NCI-H524 treated with DMSO at 0.1 percent for 48 hours (cell line): ENCODE results near the gene REXO5.

ENCODE experiments used
- DNase-seq: peaks from one replicate; lab custom pipeline; 2025; lab: John Stamatoyannopoulos, UW

Gene REXO5

DNA sequence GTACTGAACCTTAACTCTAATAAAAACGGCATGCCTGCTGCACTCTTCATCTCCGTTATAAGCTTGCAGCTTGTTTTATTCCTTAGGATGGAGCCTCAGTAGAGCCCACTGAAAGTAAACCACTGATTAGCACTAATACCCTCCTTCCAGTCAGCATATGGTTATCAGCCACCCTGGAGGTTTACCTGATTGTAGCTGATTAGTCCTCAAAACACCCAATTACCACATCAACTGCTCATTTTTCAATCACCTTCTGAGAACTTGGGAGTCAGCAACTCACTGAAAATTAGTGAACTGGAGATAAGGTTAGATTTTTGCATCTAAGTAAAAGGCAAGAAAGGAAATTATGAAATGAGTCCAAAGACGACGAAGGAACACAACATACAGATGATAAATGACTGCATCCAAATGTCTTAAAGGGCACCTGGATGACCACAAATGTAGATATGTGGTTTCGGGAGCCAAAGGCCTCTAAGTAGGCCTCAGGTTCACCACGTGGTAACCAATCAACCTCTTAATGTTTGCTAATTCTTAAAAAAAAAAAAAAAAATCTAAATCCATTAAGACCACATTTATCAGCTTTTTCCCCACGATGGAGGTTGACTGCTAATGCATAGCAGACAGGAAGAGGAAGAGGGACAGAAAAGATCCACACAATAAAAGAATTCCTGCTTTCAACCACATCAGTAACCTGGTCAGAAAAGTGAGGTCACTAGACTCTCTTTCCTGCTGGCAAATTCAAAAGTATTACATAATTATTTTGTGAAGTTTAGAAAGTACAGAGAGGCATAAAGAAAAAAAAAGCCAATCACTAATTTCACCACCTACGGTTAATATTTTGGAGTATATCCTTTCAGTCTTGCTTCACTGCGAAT lies 65.9 kb downstream of the REXO5 start:
- DNase-seq = no peak

DNA sequence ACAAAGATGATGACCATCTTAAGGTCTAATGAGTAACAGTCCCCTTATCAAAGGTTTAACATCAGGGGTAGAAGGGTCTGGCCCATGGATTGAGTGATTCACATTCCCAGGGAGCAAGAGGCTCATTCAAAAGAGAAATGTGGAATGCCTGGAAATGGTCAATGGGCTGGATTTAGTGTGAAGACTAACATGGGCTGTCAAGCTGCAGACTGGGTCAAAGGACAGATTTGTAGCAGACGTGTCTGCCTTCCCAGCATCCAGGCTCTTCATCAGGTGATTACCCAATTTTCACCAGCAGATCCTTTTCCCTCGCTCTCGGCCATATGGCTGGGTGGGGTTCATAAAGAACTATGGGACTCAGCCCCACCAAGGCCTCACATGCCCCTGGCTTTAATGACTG lies 67.0 kb downstream of the REXO5 start:
- DNase-seq = no peak

DNA sequence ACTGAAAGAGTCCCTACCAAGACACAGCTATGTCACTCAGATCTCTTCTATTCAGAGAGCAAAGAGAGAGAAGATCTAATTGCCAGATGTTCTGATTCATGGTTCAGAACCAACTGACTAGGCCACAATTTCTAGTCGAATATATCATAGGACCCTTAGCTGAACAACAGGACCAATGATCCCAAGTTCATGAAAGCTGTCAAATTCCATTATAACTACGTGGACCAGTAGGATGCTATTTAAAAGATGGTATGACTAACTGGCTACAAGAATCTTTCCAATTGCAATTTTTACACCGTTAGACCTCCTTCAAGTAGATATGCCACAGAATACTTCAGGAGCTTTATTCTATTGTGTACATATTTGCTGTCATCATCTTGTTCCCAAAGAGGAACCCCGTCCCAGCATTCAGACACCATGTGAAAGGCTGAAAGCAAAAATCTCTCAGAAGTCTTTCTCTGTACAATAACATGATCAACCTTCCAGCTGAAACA lies 67.8 kb downstream of the REXO5 start:
- DNase-seq = no peak

DNA sequence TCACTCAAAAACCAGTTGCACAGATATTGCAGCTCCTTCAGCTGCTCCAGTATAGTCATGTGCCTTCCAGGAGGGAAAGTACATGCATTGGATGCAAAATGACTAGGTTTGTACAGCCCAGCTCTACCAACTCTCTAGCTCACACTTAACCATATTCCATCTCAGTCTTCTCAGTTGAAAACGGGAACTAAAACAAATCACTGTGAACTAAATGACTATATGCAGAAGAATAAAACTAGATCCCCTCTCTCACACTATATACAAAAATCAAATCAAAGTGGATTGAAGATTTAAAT lies 69.0 kb downstream of the REXO5 start:
- DNase-seq = no peak

DNA sequence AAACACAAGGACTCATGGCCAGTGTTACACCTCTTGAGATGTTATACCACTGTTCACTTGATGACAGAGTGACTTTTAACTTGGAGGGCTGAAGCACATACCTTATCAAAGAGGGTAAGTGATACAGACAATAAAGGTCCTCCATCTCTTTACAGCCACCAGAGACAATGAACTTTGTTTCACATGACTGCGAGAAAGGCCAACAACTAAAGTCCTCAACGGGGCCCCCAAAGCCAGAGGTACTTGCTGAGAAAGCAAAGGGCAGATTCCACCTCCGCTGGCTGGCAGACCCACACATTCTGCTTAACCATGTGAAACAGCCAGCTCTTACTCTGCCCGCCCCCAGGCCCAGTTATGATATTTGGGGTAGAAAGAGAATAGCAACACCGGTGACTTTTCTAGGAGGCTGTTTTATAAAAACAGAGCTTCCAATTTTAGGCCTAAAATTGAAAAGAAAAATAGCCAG lies 72.4 kb downstream of the REXO5 start:
- no peak for DNase-seq

DNA sequence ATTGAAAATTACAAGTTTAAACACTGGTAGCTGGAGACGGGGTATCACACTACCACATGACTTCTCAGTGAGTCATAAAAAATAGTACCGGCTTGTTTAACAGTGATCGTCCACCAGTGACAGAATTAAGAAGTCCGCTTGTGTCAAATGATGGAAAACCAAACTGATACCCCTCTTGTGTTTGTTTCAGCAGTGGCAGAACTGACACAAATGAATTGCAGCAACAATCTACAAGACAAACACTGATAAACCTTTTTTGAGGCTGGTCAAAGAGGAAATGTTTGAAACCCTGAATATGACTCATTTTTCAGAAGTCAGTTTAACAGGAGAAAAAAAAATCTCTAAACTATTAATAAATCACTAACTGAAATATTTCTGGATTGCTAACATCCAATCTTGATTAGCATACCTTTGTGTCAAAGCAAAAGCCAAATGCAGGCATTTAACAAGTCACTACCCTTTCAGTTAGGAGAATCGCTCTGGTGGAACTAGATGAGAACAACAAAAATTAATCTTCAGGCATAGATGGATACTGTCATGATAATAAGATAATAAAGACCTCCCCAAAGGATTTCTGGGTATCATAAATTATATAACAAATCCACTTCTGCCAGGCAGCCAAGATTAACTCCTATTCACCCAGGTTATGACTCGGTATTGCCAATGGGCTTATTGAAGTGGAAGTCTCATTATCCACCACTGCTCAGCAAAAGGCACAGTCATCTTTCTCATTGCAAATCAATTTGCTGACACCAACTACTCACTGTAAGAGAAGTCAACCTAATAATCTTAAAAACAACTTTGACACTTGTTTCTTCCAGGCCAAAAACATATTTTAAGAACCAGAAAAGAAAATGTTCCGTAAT lies 73.1 kb downstream of the REXO5 start:
- DNase-seq = no peak

DNA sequence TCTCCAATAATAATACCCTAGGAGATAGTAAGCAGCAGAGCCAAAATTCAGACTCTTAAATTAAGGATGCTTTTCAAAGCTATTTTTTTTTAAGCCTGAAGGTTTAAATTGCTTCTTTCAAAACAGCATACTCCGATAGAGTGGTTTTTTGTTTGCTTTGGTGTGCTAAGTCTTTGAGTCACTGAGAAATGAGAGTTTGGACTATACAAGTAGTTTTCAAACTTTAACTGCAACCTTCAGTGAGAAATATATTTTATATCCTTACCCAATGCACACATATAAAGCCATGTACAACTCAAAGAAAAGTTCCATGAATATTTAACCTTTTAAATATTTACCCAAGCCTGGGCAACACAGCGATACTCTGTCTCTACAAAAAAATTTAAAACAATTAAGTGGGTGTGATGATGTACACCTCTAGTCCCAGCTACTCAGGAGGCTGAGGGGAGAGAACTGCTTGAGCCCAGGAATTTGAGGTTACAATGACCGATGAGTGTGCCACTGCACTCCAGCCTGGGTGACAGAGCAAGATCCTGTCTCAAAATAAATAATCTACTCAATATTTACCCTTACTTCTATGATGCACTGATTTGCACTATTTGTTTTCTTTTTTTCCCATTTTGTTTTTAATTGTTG lies 74.7 kb downstream of the REXO5 start:
- no peak for DNase-seq

DNA sequence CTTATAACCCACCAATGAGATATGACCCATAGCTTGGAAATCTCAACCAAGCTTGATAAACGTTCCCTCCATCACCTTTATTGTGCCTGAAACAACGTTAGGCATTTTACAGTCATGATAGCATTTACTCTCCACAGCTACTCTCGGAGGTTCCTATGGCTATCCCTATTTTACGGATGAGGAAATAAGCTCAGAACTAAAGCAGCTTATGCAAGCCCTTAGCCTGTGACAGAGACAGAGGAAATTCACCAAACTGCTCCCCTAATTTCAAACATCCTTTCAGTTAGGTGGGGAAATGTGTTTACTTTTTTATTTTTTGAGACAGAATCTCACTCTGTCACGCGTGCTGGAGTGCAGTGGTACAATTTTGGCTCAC lies 75.2 kb downstream of the REXO5 start:
- no peak for DNase-seq

DNA sequence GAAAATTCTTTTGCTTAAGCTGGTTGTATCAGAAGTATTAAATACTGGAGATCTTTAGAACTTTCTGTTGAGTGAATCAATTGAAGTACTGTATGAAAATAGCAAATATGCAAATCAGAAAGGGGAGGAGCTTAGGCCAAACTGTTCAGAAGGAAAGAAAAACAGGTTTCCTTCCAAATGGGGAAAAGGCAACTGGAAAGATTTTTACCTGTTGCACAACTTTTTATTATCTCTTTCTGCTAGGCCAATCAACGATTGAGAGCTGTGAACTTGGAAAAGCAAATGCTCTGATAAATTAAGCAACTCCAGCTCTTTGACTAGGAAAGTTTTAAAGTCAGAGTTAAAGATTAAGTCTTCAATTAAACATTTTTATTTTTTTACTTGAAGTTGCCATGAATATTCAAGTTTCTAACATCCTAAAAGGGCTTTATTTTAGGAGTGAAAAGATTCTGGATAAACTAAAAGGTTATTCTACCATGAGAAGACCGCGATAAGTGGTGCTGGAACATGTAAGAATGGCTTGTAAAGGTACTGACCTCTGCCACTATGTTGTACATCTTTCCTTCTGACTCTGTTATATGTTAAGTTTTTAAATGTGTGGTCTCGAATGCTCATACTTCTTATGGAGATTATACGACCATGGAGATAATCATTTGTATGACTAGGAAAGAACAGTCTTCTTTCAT lies 77.4 kb downstream of the REXO5 start:
- no peak for DNase-seq

DNA sequence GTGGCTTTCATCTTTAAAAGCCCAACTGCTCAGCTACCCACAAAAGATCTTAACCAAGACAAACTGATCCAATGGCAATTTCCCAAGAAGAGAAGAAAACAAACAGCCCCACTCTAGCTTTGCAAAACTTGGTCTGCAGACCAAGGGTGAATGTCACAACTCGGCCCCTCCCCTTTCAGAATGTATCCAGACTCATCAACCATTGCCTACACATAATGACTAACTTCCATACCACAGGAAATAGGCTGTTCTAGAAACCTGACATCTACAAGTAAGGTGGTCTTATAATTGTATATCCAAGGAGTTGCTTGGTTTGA lies 77.9 kb downstream of the REXO5 start:
- no peak for DNase-seq

DNA sequence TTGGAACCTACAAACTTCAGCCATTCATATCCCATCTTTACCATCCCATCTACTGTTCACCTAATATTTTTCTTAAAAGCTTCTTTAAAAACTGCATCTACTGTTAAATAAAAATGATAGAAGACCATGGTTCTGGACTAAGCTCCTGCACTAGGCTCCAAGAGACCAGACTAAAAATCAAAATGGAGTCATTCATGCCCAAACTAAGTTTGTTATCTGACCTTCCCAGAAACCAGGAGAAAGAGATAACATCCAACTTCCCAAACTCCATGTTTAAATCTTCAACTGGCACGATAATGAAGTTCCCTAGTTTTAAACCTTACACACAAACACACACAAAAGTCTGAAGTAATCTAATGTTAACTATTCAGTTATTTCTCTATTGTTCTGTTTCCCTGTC lies 80.0 kb downstream of the REXO5 start:
- DNase-seq = no peak

DNA sequence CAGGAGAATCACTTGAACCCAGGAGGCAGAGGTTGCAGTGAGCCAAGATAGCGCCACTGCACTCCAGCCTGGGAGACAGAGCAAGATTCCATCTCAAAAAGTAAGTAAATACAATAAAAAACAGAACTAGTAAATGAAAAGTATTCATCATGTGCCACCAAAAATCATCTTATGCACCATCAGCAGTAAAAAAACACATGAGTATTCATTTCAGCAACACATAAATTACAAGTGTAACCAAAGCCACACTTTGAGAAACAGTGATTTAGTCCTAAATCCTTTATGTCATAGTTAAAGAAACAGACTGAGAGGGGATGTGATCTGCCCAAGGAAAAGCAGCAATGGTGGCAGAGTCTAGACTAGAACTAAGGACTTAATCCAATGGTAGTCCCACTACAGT lies 80.9 kb downstream of the REXO5 start:
- no peak for DNase-seq

DNA sequence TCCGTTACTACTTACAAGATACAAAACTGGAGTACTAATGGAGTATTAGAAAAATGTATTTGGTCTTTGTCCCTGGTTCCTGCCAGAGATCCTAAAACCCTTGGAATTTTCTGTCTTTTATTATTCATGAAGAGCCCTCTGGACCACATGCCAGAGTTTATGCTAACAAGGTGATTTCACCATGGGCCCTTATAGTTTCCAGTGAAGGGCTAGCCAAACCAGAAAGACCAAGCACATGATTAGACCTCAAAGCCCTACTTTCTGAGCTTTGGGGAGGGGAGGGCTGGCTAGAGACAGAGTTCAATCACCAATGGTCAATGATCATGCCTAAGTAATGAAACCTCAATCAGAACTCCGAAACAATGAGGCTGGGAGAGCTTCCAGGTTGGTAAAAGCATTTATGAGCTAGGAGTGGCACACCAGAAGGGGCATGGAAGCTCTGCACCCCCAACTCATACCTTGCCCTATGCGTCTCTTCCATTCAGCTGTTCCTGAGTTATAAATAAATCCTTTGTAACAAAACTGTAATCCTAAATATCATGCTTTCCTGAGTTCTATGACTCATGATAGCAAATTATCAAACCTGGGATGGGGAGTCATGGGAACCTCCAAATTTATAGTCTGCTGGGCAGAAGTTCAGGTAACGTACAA lies 83.4 kb downstream of the REXO5 start:
- DNase-seq = no peak

DNA sequence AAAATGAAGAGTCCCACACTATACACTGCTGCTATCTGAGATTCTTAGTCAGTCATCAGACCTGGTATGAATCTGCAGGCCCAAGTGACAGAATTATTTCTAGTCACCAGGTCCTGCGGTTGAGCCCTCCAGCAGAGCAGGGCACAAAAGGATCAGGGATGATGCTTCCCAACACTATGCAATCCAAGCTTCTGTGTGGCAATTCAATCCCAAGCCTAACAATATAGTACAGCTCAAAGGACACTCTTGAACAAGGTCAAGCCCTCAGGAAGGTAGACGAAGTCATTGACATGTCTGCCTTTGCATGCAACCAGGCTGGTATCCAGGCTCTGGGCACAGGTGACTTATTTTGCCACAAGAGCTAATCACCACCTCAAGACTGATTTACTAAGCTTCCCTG lies 88.1 kb downstream of the REXO5 start:
- no peak for DNase-seq

DNA sequence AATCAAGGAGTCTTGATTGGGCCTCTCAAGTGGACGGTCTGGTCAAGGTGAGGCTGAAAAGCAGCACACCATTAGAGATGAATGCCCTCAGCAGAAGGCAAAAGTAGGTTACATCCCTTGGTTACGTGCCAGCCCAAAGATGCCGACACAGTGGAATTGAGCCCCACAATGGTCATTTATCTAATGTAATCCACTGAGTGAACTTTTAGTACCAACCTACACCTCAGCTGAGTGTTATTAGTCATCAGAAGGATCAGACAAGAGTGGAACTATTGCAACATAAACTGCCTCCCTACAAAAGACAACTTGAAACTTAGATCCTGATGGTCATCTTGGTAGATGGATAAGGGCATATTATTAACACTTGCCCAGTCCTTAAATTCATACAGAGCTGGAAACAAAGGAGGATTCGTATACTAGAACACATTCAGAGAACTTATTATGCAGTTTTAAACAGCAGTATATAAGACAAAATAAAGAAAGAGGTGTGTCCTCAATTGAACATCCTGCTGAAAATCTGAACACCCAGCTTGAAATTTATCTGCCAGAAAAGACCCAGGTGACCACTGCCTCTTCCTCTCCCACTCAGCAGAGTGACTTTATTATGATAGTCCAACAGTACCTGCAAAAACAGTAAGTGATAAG lies 91.0 kb downstream of the REXO5 start:
- no peak for DNase-seq

DNA sequence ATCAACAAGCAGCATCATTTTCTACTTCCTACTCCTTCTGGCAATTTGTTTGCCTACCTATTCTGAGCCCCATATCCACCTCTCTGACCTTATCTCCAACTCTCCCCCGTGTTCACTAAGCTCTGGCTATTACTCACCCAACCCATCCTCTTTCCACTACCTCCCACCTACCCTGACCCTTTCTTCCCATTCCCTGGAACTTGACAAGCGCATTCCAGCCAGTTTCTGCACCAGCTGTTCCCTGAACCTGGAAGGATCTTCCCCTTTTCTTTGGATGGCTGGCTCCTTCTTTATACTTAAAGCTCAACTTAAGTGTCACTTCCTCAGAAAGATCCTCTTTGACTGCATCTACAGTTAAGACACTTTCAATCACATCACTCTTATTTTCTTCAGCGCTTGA lies 91.6 kb downstream of the REXO5 start:
- DNase-seq = no peak

DNA sequence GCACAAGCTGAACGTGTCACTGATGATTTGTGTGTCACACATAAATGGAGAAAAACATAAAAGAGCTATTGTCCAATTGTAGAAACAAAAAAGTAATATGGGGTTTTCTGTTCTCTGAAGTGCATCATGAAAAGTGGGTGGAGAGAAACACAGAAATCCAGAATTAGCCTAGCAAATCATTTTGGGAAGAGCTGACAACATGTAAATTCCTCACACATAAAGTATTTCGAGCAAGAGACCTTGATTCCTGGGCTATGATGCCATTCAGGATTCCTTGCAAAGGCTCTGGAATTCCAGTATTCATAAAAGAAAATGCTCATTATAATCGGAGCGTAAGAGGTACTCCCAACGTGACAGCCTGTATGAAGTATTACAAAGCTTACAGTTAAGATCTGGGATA lies 92.7 kb downstream of the REXO5 start:
- DNase-seq = no peak
